Suprapubic skin (tissue), 3 donors: ENCODE results near the gene GJC2.

Experiments used
- POLR2A ChIP-seq, 2 donors: fragments of 450-650 bp; IDR thresholded peaks; one replicate each; pipeline ENCODE4 v1.6.1; 2017; ENCODE audit warnings: antibody characterized with exemption in 2 of 2, mild to moderate bottlenecking in 2 of 2, moderate library complexity in 2 of 2
- TF ChIP-seq, protein P1 (sequence below), 2 donors: fragments of 200-600 bp in 1 of 2; fragments of 450-650 bp in 1 of 2; sonication (generic) in 1 of 2; IDR thresholded peaks; one replicate each; pipeline ENCODE4 v1.5.1; 2016 to 2019; ENCODE audit warnings: antibody characterized with exemption in 2 of 2, mild to moderate bottlenecking in 1 of 2, moderate library complexity in 1 of 2

- TF ChIP-seq, protein P1, sequence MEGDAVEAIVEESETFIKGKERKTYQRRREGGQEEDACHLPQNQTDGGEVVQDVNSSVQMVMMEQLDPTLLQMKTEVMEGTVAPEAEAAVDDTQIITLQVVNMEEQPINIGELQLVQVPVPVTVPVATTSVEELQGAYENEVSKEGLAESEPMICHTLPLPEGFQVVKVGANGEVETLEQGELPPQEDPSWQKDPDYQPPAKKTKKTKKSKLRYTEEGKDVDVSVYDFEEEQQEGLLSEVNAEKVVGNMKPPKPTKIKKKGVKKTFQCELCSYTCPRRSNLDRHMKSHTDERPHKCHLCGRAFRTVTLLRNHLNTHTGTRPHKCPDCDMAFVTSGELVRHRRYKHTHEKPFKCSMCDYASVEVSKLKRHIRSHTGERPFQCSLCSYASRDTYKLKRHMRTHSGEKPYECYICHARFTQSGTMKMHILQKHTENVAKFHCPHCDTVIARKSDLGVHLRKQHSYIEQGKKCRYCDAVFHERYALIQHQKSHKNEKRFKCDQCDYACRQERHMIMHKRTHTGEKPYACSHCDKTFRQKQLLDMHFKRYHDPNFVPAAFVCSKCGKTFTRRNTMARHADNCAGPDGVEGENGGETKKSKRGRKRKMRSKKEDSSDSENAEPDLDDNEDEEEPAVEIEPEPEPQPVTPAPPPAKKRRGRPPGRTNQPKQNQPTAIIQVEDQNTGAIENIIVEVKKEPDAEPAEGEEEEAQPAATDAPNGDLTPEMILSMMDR (IDR thresholded peaks at IDR 0.05): no peak
- no peak for TF ChIP-seq POLR2A (IDR thresholded peaks at IDR 0.05)
Observed at GRCh38 chr1:228143480-228144192, 6.1 kb upstream of the GJC2 start.
